ENCODE data around the gene CHD5.
A peak's percentile ranks its signal among the peaks of the same experiment; 100 is the strongest.

The CHD5 gene

DNA sequence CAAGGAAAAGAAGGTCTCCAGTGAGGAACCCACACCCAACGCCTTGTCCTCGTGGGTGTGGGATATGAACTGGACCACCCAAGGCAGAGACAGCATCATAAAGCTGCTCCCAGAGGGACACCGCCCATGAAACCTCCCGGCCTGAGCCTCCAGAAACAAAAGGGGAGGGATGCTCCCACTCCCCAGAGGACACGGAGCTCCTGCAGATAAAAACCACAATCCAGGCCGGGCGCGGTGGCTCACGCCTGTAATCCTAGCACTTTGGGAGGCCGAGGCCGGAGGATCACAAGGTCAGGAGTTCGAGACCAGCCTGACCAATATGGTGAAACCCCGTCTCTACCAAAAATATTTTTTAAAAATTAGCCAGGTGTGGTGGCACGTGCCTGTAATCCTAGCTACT is 66.4 kb downstream of the CHD5 start:
- DNase-seq (ENCODE audit: low spot score) = no peak
- no peak for FAIRE-seq

- DNase-seq (ENCODE audit: low spot score) (no peak), FAIRE-seq (no peak)
These were observed 67.0 kb downstream of the CHD5 start for GRCh38 chr1:6113116-6113515.

GRCh38 chr1:6112690-6113005 is 67.5 kb downstream of the CHD5 start:
- DNase-seq (ENCODE audit: low spot score) (no peak), FAIRE-seq (no peak)

DNA sequence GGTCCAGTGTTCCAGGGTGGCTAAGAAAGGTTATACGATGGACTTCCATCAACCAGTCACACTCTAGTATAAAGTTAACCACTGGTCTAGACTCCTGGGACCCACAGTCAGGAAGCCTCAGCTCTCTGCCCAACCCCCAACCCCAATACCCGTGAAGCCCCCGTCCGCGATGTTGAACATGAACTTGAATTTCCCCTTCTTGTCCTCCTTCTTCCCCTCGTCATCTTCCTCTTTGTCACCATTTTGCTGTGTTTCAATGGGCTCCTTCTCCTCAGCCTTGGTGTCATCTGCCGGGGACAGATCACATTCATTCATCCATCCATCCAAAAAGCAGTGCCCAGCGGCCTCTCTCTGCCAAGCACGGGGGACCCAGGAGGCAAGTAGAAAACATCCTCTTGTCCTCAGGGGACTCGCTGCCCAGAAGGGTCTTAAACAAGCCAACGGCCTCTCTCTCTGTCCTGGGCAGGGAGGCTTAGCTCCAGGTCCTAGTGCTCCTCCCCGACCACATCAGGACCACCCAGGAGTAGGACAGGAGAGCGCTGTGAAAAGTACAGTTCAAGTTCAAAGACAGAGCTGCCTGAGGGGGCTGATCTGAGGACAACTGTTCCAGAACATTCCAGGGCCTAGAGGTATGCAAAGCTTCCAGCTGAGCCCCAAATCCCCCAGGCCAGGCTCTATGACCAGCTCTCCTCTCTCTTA is 68.0 kb downstream of the CHD5 start:
- DNase-seq (ENCODE audit: low spot score) (no peak), FAIRE-seq (no peak)

- DNase-seq (ENCODE audit: low spot score) = no peak
- no peak for FAIRE-seq
These were observed 68.5 kb downstream of the CHD5 start for GRCh38 chr1:6111571-6111970.

DNA sequence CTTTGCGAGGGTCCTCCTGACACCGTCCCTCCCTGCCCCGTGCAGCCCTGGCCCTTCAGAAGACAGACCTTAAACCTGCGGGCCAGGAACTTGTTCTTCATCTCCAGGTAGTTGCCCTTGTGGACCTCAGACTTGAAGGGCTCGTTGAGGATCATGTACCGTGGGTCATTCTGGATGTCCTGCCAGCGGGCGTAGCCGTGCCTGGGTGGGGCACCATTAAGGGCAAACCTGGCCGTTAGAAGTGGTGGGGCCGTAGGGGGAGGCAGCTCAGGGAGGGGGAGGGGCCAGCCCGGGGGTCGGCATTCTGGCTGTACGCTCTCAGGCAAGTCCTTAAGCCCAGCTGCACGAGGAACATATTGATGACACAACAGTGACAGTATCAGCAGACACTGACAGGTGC is 69.8 kb downstream of the CHD5 start:
- no peak for FAIRE-seq
- no peak for DNase-seq (ENCODE audit: low spot score)

GRCh38 chr1:6109688-6110087 is 70.4 kb downstream of the CHD5 start:
- DNase-seq (ENCODE audit: low spot score) = no peak
- no peak for FAIRE-seq

- no peak for FAIRE-seq
- DNase-seq (ENCODE audit: low spot score) = peak; percentile 29
These were observed 71.0 kb downstream of the CHD5 start for GRCh38 chr1:6108937-6109614.

DNA sequence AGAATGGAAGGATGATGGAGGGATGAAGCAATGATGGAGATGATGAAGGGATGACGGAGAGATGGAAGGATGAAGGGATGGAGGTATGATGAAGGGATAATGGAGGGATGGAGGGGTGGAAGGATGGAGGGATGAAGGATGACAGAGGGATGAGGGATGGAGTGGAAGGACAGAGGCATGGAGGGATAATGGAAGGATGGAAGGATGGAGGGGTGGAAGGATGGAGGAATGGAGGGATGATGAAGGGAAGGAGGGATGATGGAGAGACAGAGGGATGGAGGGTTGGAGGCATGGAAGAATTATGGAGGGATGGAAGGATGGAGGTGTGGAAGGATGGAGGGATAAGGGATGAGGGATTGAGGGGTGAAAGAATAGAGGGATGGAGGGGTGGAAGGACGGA is 71.6 kb downstream of the CHD5 start:
- FAIRE-seq (no peak), DNase-seq (ENCODE audit: low spot score) (no peak)

GRCh38 chr1:6107409-6108356 is 72.4 kb downstream of the CHD5 start:
- no peak for FAIRE-seq

DNA sequence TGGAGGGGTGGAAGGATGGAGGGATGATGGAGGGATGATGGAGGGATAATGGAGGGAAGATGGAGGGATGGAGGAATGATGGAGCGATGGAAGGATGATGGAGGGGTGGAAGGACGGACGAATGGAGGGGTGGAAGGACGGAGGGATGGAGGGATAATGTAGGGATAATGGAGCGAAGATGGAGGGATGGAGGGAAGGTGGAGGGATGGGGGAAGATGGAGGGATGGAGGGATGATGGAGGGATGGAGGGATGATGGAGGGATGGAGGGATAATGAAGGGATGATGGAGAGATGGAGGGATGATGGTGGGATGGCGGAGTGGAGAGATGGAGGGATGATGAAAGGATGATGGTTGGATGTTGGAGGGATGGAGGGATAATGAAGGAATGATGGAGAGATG is 73.1 kb downstream of the CHD5 start:
- DNase-seq (ENCODE audit: low spot score) = no peak
- FAIRE-seq = no peak

More at GRCh38 chr1:6107409-6108356, 72.4 kb downstream of the CHD5 start:
- no peak for DNase-seq (ENCODE audit: low spot score)

GRCh38 chr1:6106321-6106731 is 73.8 kb downstream of the CHD5 start:
- no peak for DNase-seq (ENCODE audit: low spot score)
- no peak for FAIRE-seq

DNA sequence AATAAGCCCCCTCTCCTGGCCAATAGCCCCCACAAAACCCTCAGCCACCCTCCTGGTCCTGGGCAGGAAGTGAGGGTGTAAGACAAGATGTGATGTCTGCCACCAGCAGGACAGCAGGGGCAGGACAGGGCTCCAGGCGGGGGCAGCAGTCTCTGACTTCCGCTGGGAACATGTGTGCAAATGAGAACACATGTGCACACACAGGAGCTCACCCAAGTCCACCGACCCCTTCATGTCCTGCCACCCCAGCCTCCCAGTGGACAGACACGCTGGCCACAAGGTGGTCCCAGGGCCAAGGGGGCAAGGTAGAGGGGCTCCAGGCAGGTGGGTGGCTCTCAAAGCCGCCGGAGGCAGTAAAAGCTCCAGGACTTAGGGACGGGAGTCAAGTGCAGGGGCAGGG is 74.4 kb downstream of the CHD5 start:
- no peak for DNase-seq (ENCODE audit: low spot score)
- FAIRE-seq = no peak

GRCh38 chr1:6105218-6105679 is 74.9 kb downstream of the CHD5 start:
- no peak for FAIRE-seq
- no peak for DNase-seq (ENCODE audit: low spot score)

GRCh38 chr1:6104631-6105030 is 75.5 kb downstream of the CHD5 start:
- DNase-seq (ENCODE audit: low spot score) (no peak), FAIRE-seq (no peak)

DNA sequence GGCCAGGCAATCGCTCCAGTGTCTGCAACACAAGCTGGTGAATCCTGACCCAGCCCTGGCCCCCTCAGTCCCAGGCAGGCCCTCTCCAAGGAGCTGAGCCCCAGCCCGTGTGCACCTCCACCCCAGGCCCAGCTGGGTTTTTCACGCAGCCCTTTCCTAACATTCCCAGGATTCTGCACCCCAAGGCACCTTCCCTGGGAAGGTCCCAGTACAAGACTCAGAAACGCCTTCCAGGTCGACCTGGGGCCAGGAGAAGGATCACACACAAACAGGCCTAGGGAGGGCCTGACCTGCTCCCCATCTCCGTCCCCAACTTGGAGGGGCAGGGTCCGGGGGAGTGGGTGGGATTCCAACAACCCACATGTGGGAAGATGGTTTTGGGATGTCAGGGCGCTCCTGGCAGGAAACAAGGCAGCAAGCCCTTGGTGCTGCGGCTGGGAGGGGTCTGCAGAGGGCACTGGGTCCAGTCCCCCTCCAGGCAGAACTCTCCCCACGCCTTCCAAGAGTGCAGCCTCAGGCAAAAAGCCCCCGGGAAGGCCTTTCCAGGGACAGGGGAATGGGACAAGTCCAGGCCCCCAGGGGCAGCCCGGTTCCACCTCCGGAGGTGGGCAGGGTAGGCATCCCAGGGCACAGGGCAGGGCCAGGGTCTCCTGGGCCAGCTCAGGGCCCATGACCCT is 76.1 kb downstream of the CHD5 start:
- no peak for DNase-seq (ENCODE audit: low spot score)
- FAIRE-seq = no peak

DNA sequence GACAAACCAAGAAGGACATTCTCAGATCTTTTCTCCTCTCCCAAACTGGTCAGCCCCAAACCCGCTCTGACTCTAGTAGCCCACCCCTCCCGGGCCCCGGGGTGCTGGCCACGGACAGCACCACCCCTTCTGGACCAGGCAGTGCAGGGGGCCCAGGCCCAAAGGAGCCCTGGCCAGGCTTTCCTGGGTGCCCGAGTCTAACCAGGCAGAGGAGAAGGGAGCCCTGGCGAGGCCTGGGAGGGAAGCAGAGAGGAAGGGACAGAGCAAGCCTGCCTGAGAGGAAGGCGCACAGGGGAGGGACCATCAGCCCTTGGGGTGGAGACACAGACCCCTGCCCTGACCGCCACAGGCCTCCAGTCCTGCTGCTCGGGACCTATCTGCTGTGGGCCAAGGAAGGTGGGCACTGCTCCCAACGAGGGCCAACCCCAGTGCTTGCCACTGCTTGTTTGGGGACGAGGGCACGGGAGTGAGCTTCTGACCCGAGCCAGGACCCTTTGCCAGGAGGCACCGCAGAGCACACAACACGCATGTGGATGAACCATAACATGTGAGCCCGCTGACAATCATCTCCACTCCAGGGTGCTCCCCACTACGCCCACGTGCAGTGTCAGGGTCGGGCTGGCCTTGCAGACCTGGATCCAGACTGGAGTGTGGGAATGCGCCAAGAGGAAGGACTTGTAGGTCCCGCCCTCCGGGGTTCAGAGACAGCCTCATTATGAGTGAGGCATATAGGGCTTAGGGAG is 76.8 kb downstream of the CHD5 start:
- no peak for DNase-seq (ENCODE audit: low spot score)
- no peak for FAIRE-seq

DNA sequence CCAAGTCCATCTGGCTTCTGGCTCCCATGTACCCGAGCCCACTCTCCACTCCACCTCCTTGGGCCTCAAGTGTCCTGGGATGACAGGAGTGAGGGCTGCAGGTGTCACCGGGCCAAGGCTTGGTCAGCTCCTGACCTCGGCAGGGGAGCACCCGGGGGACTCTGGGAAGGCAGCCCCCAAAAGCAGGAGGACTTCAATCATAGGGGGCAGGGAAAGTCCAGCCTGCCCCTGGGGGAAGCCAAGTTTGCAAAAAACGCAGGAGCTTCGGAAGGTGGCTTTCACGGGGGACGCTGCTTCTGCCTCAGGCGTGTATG is 77.6 kb downstream of the CHD5 start:
- DNase-seq (ENCODE audit: low spot score) (no peak), FAIRE-seq (no peak)

DNA sequence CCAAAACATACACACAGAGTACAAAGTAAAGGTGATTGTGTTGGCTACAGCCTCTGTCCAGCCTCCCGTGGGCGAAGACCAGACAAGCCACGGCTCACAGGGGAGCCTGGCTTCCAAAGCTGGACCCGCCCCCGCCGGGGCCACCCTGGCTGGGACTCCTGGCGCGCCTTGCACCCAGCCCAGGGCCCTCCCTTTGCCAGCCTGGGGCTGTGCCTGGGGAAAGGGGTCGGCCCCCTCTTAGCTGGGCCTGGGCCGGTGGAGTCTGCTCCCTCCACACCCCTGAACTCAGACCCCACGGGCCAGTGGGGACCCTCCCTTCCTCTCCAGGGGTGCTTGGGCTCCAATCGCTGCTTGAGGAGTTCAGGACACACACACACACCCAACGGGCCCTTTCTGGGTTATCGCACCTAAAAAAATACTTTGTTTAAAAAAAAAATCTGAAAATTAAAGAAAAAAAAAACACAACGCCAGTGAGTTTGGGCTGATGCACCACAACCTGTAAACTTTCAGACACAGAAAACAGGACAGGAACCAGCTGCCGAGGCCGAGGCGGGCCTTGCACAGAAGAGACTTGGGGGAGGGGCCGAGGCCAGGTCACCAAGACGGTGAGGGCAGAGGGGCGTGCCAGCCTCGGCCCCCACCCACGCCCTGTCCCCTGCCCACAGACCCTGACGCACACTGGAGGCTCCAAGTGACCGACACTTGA is 78.1 kb downstream of the CHD5 start:
- FAIRE-seq = no peak
- DNase-seq (ENCODE audit: low spot score) = no peak

All from RCC 7860 (cell line).